Stimulated activated CD4-positive, alpha-beta T cell treated with anti-CD3 and anti-CD28 coated beads, Interleukin-12 subunit alpha, Interleukin-12 subunit beta, amount 100 ng/mL, for 24 hours (primary cell): ENCODE results near the gene PDE4D.

ENCODE experiments used
- DNase-seq, 2 experiments: peaks; one replicate each; pipeline ENCODE4 v3.0.0-alpha.2; 2020; ENCODE audit warnings: low read depth in 2 of 2

PDE4D gene

DNA sequence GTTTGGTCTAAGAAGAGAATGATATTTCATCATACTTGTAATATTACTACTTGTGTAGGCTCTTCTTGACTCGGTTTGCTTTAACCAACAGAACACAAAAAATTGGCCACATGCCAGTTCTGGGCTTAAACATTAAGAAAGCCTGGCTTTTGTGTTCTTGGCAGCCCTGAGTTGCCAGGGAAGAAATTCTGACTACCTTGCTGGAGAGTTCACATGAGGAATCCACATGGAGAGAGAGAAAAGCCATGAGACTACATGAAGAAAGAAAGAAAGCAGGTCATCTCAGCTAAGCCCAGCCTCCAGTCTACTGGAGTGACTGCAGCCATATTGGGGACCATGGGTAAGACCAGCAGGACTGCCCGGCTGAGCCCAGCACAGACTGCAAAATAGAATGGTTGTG lies 785.8 kb downstream of the PDE4D start:
- no peak for DNase-seq

- no peak for DNase-seq
Measured at GRCh38 chr5:59104400-59105127, 789.0 kb downstream of the PDE4D start.

GRCh38 chr5:59103303-59103702 lies 790.2 kb downstream of the PDE4D start:
- no peak for DNase-seq

DNA sequence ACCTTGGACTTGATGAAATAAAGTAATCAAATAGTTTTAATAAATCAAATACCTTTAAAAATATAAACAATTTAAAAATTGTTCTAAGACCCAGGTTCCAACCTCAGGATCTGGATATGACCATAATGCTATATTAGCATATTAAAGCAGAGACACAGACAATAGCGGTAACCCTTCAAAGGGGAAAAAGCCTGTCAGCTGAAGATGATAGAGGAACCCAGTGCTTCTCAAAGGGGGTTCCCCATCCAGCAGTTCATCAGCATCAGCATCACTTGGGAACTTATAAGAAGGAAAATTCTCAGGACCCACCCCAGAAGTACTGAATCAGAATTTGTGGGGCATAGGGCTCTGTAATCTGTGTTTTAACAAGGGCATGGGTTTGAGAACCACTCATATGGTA lies 791.1 kb downstream of the PDE4D start:
- no peak for DNase-seq

- no peak for DNase-seq
Measured at GRCh38 chr5:59100875-59101274, 792.7 kb downstream of the PDE4D start.

DNA sequence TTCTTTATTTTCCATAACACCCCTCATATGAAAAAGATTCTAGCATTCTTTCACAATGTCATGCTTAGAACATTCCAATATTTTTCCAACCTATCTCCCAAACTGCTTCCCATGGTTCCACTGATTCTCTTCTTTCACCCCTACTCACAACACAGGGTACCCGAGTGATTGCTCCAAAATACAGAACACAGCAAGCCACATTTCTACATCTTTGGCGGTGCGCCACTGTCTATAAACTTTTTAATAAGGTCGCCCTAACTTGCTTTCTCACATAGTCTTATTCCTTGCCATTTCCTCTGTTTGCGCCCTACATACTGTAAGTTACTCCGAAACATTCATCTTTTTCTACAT lies 793.6 kb downstream of the PDE4D start:
- no peak for DNase-seq

DNA sequence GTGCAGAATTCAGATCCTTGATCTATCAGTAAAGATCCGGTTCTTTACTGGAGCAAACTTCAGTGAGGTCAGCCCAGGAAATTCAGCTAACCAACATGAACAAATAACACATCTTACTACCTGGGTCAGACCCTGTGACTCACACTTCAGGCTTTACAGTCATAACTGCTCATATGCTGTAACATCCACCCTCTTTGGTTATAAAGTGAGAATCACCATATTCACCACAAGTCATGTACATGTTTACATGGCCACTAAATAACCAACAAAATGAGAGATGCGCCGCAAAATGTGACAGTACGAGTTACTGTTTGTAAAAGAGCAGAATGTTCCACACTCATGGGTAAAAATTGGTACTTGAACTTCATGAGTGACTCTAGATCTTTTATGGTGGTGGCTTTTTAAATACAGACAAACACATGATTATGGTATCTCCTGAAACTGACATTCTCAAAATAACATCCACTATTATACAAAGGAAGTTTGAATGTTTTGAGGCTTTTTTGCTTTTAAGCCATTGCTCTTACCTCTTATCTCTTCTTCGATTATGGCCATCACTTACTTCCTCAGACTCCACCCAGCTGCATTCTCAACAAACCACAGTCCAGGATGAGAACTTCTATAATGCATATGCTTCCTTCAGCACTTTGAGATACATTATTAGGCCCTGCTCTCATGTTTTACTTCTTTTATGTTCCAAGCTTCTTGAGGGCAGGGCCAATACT lies 794.1 kb downstream of the PDE4D start:
- peak in 1 of 2 experiments; percentile 3 for DNase-seq

GRCh38 chr5:59098743-59099142 lies 794.8 kb downstream of the PDE4D start:
- no peak for DNase-seq

GRCh38 chr5:59097712-59098111 lies 795.8 kb downstream of the PDE4D start:
- no peak for DNase-seq

- no peak for DNase-seq
Measured at GRCh38 chr5:59097116-59097515, 796.4 kb downstream of the PDE4D start.

GRCh38 chr5:59095480-59095879 lies 798.0 kb downstream of the PDE4D start:
- DNase-seq: no peak

DNA sequence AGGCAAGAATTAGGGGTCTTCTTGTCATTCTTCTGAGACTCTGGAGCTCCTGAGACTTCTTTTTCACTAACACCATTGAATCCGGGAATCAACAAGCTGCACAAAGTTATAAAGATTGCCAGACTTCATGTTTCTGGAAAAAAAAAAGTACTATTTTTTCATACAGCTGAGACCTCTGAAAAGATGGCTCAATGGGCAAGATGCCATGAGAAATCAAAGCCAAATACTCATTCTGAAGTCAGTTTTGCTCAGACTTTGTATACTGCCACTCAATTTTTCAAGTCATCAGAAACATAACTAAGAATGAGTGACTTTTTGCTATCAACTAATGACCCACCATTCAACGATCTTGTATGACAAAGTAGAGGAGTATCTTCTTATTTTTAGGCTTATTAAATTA lies 798.7 kb downstream of the PDE4D start:
- no peak for DNase-seq

- no peak for DNase-seq
Measured at GRCh38 chr5:59093329-59093728, 800.2 kb downstream of the PDE4D start.

- no peak for DNase-seq
Measured at GRCh38 chr5:59092758-59093157, 800.8 kb downstream of the PDE4D start.

DNA sequence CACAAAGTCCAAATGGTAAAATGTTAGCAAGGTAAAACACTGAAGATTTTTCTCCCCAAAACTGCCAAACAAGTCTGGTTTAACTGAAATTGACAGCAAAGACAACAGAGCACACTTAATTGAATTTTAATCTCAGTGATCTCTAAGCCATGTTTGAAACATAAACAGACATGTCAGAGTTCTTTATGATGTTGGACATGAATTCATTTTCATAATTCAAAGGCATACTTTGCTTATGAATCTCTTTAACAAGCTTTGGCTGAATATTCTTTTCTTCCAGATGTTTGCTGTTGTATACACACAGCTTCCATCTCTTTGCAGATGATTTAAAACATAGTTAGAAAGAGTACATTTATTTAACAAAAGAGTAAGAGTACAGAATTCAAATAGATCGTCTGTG lies 801.6 kb downstream of the PDE4D start:
- no peak for DNase-seq

DNA sequence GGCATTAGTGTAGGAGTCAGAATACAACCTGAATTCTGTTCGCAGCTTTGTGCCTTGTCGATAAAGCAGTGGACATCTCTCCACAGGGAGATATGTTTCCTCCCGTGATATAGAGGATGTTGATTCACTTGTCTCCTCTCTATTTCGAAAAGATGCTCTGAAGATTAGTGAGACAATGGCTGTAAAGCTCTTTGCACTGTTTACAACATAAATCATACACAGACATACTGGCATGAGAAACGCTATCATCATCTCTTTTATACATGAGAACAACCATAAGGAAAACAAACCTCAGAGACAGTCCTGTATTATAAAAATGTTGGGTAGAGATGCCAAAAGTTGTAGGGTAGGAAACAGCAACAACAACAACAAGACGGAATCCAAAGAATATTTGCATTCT lies 803.2 kb downstream of the PDE4D start:
- no peak for DNase-seq

DNA sequence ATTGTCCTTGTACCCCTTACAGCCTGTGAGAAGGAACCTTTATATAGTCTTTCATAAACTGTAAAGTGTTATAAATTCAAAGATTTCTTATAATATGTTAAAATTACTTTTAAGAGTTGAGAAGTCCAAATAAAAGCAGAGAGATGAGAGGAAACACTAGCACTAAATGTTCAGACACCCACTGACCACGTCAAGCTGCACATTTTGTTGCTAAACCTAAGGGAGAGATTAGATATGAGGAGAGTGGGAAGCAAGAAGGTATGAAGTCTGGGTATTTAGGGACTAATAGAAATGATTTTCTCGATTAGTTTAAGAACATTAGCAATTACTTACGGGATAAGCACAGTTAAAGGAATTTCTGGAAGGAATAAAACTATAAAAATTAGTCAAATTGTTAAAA lies 803.8 kb downstream of the PDE4D start:
- no peak for DNase-seq

DNA sequence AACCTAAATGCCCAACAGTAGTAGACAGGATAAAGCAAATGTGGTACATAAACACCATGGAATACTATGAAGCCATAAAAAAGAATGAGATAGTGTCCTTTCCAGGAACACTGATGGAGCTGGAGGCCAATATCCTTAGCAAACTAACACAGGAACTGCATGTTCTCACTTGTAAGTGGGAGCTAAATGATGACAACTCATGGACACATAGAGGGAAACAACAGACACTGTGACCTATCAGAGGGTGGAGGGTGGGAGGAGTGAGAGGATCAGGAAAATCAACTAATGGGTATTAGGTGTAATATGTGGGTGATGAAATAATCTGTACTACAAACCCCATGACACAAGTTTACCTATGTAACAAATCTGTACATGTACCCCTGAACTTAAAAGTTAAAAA lies 805.0 kb downstream of the PDE4D start:
- no peak for DNase-seq

DNA sequence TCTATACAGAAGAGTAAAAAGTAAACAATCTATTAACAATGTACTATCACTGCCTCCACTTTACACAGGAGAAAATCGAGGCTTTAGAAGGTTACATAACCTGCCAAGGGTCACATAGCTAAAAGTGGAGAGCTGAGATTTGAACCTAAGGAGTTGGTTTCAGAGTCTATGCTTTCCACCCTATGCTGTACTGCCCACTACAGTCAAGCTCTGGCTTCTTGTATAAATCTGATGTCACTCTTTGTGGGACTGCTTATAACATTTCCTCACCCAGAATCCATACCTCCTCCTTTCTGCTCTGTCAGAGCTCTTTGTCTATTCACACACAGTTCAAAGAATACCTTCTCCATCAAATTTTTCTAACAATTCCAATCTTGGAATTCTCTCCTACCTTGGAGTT lies 807.5 kb downstream of the PDE4D start:
- no peak for DNase-seq

GRCh38 chr5:59081693-59082092 lies 811.8 kb downstream of the PDE4D start:
- no peak for DNase-seq

DNA sequence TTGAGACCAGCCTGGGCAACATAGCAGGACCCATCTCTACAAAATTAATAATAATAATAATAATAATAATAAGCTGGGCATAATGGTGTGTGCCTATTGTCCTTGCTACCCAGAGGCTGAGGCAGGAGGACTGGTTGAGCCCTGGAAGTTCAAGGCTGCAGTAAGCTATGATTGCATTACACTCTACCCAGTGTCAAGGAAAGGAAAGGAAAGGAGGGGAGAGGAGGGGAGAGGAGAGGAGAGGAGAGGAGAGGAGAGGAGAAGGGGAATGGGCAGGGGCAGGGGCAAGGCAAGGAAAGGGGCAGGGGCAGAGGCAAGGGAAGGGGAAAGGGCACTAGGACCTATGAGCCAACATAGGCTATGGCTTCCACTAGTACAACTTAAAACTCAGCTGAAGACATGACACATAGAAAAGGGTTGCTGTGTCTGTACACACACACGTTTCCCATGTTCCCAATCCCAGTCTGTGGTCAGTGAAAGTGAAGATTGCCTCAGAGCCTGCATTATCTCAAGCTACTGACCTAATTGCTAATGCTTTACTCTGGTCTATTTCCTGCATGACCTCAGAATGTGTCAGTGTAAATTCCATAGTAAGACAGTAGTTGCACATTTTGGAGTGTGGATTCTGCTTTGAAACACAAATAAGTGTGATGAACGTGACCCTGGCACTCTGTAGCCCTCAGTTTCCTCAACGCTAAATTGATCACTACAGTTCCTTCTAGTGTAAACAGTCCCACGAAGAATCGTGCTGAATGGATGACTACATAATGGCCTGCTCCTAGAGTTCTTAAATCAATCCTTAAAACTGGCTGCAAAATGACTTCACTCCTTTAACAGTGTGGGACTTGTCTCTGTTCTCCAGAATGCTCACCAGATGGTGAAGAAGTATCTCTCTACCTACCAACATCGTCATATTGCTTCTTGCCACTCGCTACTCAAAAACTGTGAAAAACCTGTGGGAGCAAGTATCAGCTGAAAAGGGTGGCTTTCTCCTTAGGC lies 813.6 kb downstream of the PDE4D start:
- DNase-seq: no peak

DNA sequence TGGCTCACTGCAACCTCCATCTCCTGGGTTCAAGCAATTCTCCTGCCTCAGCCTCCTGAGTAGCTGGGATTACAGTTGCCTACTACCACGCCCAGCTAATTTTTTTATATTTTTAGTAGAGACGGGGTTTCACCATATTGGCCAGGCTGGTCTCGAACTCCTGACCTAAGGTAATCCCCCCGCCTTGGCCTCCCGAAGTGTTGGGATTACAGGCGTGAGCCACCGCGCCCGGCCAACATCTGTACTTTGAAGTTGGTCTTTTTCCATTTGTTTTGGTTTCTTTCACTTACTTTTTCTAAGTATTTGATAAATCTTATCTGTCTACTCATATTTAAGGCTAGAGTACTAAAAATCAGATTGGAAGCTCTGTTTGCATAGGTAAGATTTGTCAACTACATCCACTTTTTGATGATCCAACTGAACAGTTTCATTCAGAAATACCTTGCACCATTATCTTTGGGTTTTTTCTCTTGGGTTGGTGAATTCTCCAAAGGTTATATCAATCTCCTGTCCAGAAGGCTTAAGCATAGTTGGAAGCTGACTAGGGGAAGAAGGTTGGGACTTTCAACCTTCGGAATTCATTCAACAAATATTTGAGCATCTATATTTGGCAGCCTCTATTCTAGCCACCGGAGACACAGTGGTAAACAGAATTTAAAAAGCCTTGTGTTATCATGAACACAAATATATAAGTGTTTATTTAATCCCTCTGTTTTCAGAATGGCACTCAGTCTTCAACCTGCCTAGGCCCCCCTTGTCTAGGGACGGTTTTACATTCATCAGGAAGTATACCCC lies 821.6 kb downstream of the PDE4D start:
- DNase-seq: no peak
